MCF 10A (cell line): ENCODE measurements around the gene PSMD3. TPM values are rescaled to one million over a fixed set of nuclear protein-coding genes. Genes with fewer than 3 reads are reported as not detected.

Source experiments
- BruUV-seq: library from RNA; stranded (reverse); fragments of 400-500 nt; replicated peaks from 2 replicates; lab custom pipeline; 2021; lab: Mats Ljungman, UMichigan
- CTCF ChIA-PET: fragments of 300-600 bp; sonication (Branson Sonifier 250); formaldehyde crosslinking; extraction: SDS; loops from one replicate; lab custom pipeline; 2021; ENCODE audit warnings: antibody characterized with exemption, inconsistent platforms; lab: Yijun Ruan, JAX
- POLR2A ChIA-PET: fragments of 300-600, 350-650 bp; sonication (Branson Sonifier 250); formaldehyde crosslinking; extraction: SDS; loops from one replicate; lab custom pipeline; 2020; ENCODE audit warnings: antibody characterized with exemption, inconsistent platforms; lab: Yijun Ruan, JAX
- DNase-seq: peaks from one replicate; pipeline ENCODE4 v3.0.0-alpha.2; 2018; ENCODE audit not compliant: unreplicated experiment
- H3K27ac Mint-ChIP-seq: one replicate; pipeline ENCODE4 v1.8.0; 2022; ENCODE audit warnings: mild to moderate bottlenecking, low read depth, mixed read lengths; ENCODE audit not compliant: unreplicated experiment
- H3K27me3 Mint-ChIP-seq: one replicate; pipeline ENCODE4 v1.8.0; 2022; ENCODE audit warnings: mixed read lengths; ENCODE audit not compliant: insufficient read depth, unreplicated experiment
- H3K36me3 Mint-ChIP-seq: one replicate; pipeline ENCODE4 v1.8.0; 2022; ENCODE audit warnings: mild to moderate bottlenecking, moderate library complexity, mixed read lengths; ENCODE audit not compliant: insufficient read depth, unreplicated experiment
- H3K4me1 Mint-ChIP-seq: one replicate; pipeline ENCODE4 v1.8.0; 2022; ENCODE audit warnings: mixed read lengths; ENCODE audit not compliant: insufficient read depth, unreplicated experiment
- H3K4me3 Mint-ChIP-seq: one replicate; pipeline ENCODE4 v1.8.0; 2022; ENCODE audit warnings: mild to moderate bottlenecking, moderate library complexity, mixed read lengths; ENCODE audit not compliant: unreplicated experiment
- H3K9me3 Mint-ChIP-seq: one replicate; pipeline ENCODE4 v1.8.0; 2022; ENCODE audit warnings: mixed read lengths; ENCODE audit not compliant: unreplicated experiment
- intact Hi-C: fragments of 100-400 bp; cut with micrococcal nuclease; formaldehyde crosslinking; loops from 2 replicates; pipeline ENCODE4 v1.14.1; 2022
- total RNA-seq: library from RNA; stranded (reverse); gene quantifications from 2 replicates; pipeline ENCODE4 v1.2.3, GENCODE V29; 2022
- TF ChIP-seq, protein P1 (sequence below): fragments of 200-600 bp; IDR thresholded peaks from one replicate; pipeline ENCODE4 v1.8.0; 2022; ENCODE audit warnings: antibody characterized with exemption, mild to moderate bottlenecking; ENCODE audit not compliant: unreplicated experiment

Gene PSMD3
- total RNA-seq, 1 experiment from 2014 or later = 95.3 TPM

DNA sequence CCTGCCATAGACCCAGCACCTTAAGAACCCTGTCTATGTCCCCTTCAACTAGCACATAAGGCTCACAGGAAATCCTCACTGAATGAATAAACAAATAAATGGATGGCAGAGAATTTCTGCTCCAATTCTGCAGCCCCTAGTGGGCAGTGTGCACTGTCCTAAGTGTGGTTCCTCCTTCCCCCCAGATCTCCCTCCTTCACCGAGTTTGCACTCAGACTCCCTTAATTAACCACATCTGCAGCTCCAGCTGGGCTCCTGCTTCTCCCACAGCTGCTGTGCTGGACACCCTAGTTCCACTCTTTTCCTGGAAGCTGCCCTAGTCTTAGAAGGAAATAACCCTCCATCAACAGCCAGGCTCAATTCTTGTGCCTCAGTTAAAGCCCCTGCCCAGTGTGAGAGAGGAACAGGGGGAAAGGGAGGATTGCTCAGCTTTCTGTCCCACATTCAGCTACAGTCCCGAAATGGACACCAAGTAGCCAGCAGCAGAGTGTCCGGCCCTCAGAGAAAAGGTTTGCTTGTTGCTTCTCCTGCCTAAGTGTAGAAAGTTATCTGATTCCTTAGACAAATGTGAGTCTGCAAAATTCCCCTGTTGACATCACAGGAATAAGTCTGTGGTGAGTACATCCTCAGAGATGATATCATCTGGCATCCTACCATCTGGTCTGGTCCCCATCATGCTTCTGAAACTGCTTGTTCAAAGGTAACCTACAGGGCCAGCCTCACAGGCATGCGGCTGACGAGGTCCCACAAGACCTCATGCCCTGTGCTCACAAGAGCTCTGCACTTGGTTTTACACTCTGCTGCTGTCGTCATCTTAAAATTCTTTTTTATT, 40.8 kb upstream of the PSMD3 start:
- DNase-seq = no peak
- POLR2A ChIA-PET = interaction anchor here (0.6 to 1.0 kb wide), 3 partner anchors 10 to 84 kb away, joined by 3 to 5 read pairs (median 3); no protein-coding TSS in a partner anchor
- no peak overlapping the region for H3K4me3 Mint-ChIP-seq

GRCh38 chr17:39943702-39944392, 36.8 kb upstream of the PSMD3 start:
- intact Hi-C loops = no loop called here
- no peaks in the 10 kb centered on the region for H3K9me3 Mint-ChIP-seq
- H3K36me3 Mint-ChIP-seq = peaks cover 7% of the 10 kb centered on the region
- peaks cover 23% of the 10 kb centered on the region for H3K27me3 Mint-ChIP-seq
- no peak overlapping the region for H3K4me3 Mint-ChIP-seq
- H3K4me1 Mint-ChIP-seq = no peaks in the 10 kb centered on the region
- DNase-seq = no peak
- ChIA-PET CTCF (interaction anchor here (0.5 to 0.6 kb wide), 2 partner anchors 35 to 182 kb away, joined by 3 to 4 read pairs; no protein-coding TSS in a partner anchor), POLR2A (no interaction called here)
- H3K27ac Mint-ChIP-seq = no peak overlapping the region
- no TSS peak for BruUV-seq
- TF ChIP-seq, protein P1, sequence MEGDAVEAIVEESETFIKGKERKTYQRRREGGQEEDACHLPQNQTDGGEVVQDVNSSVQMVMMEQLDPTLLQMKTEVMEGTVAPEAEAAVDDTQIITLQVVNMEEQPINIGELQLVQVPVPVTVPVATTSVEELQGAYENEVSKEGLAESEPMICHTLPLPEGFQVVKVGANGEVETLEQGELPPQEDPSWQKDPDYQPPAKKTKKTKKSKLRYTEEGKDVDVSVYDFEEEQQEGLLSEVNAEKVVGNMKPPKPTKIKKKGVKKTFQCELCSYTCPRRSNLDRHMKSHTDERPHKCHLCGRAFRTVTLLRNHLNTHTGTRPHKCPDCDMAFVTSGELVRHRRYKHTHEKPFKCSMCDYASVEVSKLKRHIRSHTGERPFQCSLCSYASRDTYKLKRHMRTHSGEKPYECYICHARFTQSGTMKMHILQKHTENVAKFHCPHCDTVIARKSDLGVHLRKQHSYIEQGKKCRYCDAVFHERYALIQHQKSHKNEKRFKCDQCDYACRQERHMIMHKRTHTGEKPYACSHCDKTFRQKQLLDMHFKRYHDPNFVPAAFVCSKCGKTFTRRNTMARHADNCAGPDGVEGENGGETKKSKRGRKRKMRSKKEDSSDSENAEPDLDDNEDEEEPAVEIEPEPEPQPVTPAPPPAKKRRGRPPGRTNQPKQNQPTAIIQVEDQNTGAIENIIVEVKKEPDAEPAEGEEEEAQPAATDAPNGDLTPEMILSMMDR = no peak

More for the DNA sequence above, 40.8 kb upstream of the PSMD3 start:
- intact Hi-C loops = no loop called here
- Mint-ChIP-seq H3K4me1 (no peaks in the 10 kb centered on the region), H3K9me3 (no peaks in the 10 kb centered on the region), H3K27ac (no peak overlapping the region), H3K27me3 (peaks cover 23% of the 10 kb centered on the region), H3K36me3 (peaks cover 7% of the 10 kb centered on the region)
- TF ChIP-seq, protein P1 = no peak
- CTCF ChIA-PET = interaction anchor here (0.6 to 1.3 kb wide), 2 partner anchors 20 to 34 kb away, joined by 3 to 4 read pairs; no protein-coding TSS in a partner anchor
- no TSS peak for BruUV-seq

DNA sequence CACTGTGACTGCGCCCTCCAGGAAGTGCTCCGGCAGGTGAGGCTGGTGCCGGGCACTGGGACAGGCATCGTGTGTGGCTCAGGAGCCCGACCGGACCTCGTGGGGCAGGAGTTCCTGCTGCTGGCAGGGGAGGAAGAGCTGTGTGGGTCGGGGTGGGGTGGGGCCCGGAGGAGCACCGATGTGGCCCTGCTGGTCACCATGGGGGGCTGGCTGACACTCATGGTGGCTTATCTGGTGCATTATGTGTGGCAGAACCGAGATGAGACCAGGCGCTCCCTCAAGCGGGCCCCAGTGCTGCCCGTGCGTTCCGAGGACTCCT, 36.3 kb upstream of the PSMD3 start:
- BruUV-seq = no TSS peak
- no peak for DNase-seq
- TF ChIP-seq, protein P1 = no peak
- ChIA-PET CTCF (no interaction called here), POLR2A (no interaction called here)
- Mint-ChIP-seq H3K27me3 (peaks cover 23% of the 10 kb centered on the region), H3K36me3 (peaks cover 7% of the 10 kb centered on the region), H3K4me1 (no peaks in the 10 kb centered on the region), H3K27ac (no peak overlapping the region), H3K9me3 (no peaks in the 10 kb centered on the region), H3K4me3 (no peak overlapping the region)
- intact Hi-C loops = no loop called here
